22Rv1 (cell line): Measurements from ENCODE around the gene PTK7.

Experiments
- H3K27ac ChIP-seq: fragments of 450-650 bp; 2 replicates; pipeline ENCODE4 v1.5.1; 2017
- ZFX ChIP-seq: fragments of 450-650 bp; IDR thresholded peaks from 2 replicates; pipeline ENCODE4 v1.6.1; 2017; ENCODE audit warnings: antibody characterized with exemption, borderline replicate concordance
- TF ChIP-seq, protein P1 (sequence below): fragments of 450-650 bp; IDR thresholded peaks from 2 replicates; pipeline ENCODE4 v1.5.1; 2017; ENCODE audit warnings: mild to moderate bottlenecking

Gene PTK7

GRCh38 chr6:43143235-43144128 is 67.4 kb downstream of the PTK7 start:
- TF ChIP-seq ZFX = no peak
- TF ChIP-seq, protein P1, sequence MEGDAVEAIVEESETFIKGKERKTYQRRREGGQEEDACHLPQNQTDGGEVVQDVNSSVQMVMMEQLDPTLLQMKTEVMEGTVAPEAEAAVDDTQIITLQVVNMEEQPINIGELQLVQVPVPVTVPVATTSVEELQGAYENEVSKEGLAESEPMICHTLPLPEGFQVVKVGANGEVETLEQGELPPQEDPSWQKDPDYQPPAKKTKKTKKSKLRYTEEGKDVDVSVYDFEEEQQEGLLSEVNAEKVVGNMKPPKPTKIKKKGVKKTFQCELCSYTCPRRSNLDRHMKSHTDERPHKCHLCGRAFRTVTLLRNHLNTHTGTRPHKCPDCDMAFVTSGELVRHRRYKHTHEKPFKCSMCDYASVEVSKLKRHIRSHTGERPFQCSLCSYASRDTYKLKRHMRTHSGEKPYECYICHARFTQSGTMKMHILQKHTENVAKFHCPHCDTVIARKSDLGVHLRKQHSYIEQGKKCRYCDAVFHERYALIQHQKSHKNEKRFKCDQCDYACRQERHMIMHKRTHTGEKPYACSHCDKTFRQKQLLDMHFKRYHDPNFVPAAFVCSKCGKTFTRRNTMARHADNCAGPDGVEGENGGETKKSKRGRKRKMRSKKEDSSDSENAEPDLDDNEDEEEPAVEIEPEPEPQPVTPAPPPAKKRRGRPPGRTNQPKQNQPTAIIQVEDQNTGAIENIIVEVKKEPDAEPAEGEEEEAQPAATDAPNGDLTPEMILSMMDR = peak; percentile 97

DNA sequence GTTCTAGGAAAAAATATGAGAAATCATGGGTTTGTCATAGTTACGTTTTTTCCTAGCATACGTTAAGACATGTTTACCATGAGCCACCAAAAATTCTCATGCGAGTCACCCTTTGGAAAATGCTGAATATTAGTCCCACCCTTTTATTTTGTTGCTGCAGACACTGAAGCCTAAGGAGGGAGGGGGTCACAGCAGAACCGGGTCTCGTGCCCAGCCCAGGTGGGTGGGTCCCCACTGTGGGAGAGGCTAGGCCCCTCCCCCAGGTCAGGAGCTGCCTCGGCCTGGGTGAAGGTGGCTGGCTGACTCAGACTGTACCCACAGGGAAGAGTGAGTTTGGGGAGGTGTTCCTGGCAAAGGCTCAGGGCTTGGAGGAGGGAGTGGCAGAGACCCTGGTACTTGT is 68.8 kb downstream of the PTK7 start:
- H3K27ac ChIP-seq = no peak overlapping the region
- TF ChIP-seq ZFX = no peak
- TF ChIP-seq, protein P1 = no peak

More at GRCh38 chr6:43143235-43144128, 67.4 kb downstream of the PTK7 start:
- no peak overlapping the region for H3K27ac ChIP-seq

- TF ChIP-seq, protein P1 = peak; percentile 8; the same call in 1 of the 2 replicates
- TF ChIP-seq ZFX = no peak
- no peak overlapping the region for H3K27ac ChIP-seq
These were observed 70.1 kb downstream of the PTK7 start for GRCh38 chr6:43146261-43146660.

GRCh38 chr6:43146709-43147688 is 70.9 kb downstream of the PTK7 start:
- TF ChIP-seq ZFX = no peak
- TF ChIP-seq, protein P1 = no peak
- H3K27ac ChIP-seq = no peak overlapping the region

GRCh38 chr6:43147691-43148477 is 71.8 kb downstream of the PTK7 start:
- no peak for TF ChIP-seq ZFX
- TF ChIP-seq, protein P1 = no peak
- no peak overlapping the region for H3K27ac ChIP-seq

GRCh38 chr6:43149265-43149664 is 73.2 kb downstream of the PTK7 start:
- H3K27ac ChIP-seq = peak overlapping the region; percentile 86
- no peak for TF ChIP-seq ZFX
- TF ChIP-seq, protein P1 = no peak
